ENCODE results near the gene MAP1LC3C. TPM values are rescaled to one million over a fixed set of nuclear protein-coding genes. Genes with fewer than 3 reads are reported as not detected.

MAP1LC3C gene
- total and polyA plus RNA-seq, 9 of the 15 experiments (the other 6 are each of a cell fraction or from before 2014, with no cell fraction given): not detected

GRCh38 chr1:242025681-242026080 lies 26.8 kb upstream of the MAP1LC3C start (continued):
- TF ChIP-seq PRDM10 (IDR thresholded peaks at IDR 0.05; ENCODE audit: partially characterized antibody): no peak
- TF ChIP-seq RUNX1 (IDR thresholded peaks at IDR 0.05; ENCODE audit: low read depth): no peak
- TF ChIP-seq MTA1 (IDR thresholded peaks at IDR 0.05; ENCODE audit: borderline replicate concordance): no peak
- no peak for TF ChIP-seq ZNF589 (CRISPR knock-in tag; IDR thresholded peaks at IDR 0.05; ENCODE audit: low read depth)
- no peak for TF ChIP-seq SMARCE1 (IDR thresholded peaks at IDR 0.05)
- no peak for TF ChIP-seq ILK (tag; IDR thresholded peaks at IDR 0.05; ENCODE audit: borderline replicate concordance, low read depth)
- TF ChIP-seq WHSC1 (IDR thresholded peaks at IDR 0.05; ENCODE audit: low read length): no peak
- 0 out of 2 replicates have a peak, but pooled peaks have one; percentile 21 for TF ChIP-seq RBFOX2 (IDR thresholded peaks at IDR 0.05; ENCODE audit: low read depth, low read length)
- peak; percentile 61 for TF ChIP-seq CEBPB (tag; IDR thresholded peaks at IDR 0.05)
- no peak for TF ChIP-seq HMG20A (CRISPR knock-in tag; conservative IDR thresholded peaks at IDR 0.05)
- TF ChIP-seq MED1 (CRISPR knock-in tag; IDR thresholded peaks at IDR 0.05; ENCODE audit: borderline replicate concordance): no peak
- no peak for TF ChIP-seq MLX (CRISPR knock-in tag; conservative IDR thresholded peaks at IDR 0.05)
- TF ChIP-seq NFIX (CRISPR knock-in tag; IDR thresholded peaks at IDR 0.05; ENCODE audit: low read depth): no peak
- TF ChIP-seq ZNF134 (CRISPR knock-in tag; conservative IDR thresholded peaks at IDR 0.05): no peak
- no peak for TF ChIP-seq ZNF143 (CRISPR knock-in tag; IDR thresholded peaks at IDR 0.05)
- no peak for TF ChIP-seq SFPQ (IDR thresholded peaks at IDR 0.05; ENCODE audit: low read depth, low read length)
- TF ChIP-seq ILF3 (IDR thresholded peaks at IDR 0.05; ENCODE audit: borderline replicate concordance): no peak
- TF ChIP-seq HES1 (IDR thresholded peaks at IDR 0.05; ENCODE audit: low read depth): no peak
- TF ChIP-seq NCOA2 (IDR thresholded peaks at IDR 0.05; ENCODE audit: partially characterized antibody in 2 of 2): no peak
- TF ChIP-seq LCOR (CRISPR knock-in tag; IDR thresholded peaks at IDR 0.05): no peak
- TF ChIP-seq FOSL1 (tag; conservative IDR thresholded peaks at IDR 0.05): no peak
- TF ChIP-seq HEY1 (CRISPR knock-in tag; IDR thresholded peaks at IDR 0.05; ENCODE audit: borderline replicate concordance): no peak
